ENCODE measurements around the gene PHF1. TPM values are rescaled to one million over a fixed set of nuclear protein-coding genes. Genes with fewer than 3 reads are reported as not detected.

PHF1 gene
- total RNA-seq, 1 experiment from 2014 or later = 47.6 TPM

DNA sequence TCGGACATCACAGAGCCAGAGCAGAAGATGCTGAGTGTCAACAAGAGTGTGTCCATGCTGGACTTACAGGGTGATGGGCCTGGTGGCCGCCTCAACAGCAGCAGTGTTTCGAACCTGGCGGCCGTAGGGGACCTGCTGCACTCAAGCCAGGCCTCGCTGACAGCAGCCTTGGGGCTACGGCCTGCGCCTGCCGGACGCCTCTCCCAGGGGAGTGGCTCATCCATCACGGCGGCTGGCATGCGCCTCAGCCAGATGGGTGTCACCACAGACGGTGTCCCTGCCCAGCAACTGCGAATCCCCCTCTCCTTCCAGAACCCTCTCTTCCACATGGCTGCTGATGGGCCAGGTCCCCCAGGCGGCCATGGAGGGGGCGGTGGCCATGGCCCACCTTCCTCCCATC is 32.2 kb downstream of the PHF1 start:
- no peaks in the 10 kb centered on the region for H3K36me3 ChIP-seq (ENCODE audit: low read depth)
- no peak for DNase-seq
- H2AFZ ChIP-seq = no peak overlapping the region
- no peaks in the 10 kb centered on the region for H3K79me2 ChIP-seq (ENCODE audit: low read depth)
- H3K27ac ChIP-seq = no peak overlapping the region
- peaks cover 4% of the 10 kb centered on the region; the same call in 1 of the 2 replicates for H3F3A ChIP-seq (ENCODE audit: insufficient read depth, low read depth)
- ChIA-PET POLR2A (ENCODE audit: unreplicated experiment) (no interaction called here), CTCF (no interaction called here)
- H3K27me3 ChIP-seq (ENCODE audit: insufficient read depth, low read depth) = no peaks in the 10 kb centered on the region
- H3K9me3 ChIP-seq (ENCODE audit: insufficient read depth, low read depth) = no peaks in the 10 kb centered on the region
- H3K4me1 ChIP-seq (replicated peaks; ENCODE audit: insufficient read depth) = no peaks in the 10 kb centered on the region
- intact Hi-C loops (cut with micrococcal nuclease; ENCODE audit: unreplicated experiment) = no loop called here
- no peak for TF ChIP-seq EZH2 (IDR thresholded peaks at IDR 0.05; ENCODE audit: low read depth)
- TF ChIP-seq, protein P1, sequence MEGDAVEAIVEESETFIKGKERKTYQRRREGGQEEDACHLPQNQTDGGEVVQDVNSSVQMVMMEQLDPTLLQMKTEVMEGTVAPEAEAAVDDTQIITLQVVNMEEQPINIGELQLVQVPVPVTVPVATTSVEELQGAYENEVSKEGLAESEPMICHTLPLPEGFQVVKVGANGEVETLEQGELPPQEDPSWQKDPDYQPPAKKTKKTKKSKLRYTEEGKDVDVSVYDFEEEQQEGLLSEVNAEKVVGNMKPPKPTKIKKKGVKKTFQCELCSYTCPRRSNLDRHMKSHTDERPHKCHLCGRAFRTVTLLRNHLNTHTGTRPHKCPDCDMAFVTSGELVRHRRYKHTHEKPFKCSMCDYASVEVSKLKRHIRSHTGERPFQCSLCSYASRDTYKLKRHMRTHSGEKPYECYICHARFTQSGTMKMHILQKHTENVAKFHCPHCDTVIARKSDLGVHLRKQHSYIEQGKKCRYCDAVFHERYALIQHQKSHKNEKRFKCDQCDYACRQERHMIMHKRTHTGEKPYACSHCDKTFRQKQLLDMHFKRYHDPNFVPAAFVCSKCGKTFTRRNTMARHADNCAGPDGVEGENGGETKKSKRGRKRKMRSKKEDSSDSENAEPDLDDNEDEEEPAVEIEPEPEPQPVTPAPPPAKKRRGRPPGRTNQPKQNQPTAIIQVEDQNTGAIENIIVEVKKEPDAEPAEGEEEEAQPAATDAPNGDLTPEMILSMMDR (conservative IDR thresholded peaks at IDR 0.05) = no peak
- H3K4me3 ChIP-seq = no peak overlapping the region
- no TSS peak for BruUV-seq (replicated peaks)
- no peaks in the 10 kb centered on the region for H3K9me2 ChIP-seq (ENCODE audit: insufficient read depth)
- H3K4me2 ChIP-seq = no peak overlapping the region
- H4K20me1 ChIP-seq (ENCODE audit: insufficient read depth) = no peaks in the 10 kb centered on the region

DNA sequence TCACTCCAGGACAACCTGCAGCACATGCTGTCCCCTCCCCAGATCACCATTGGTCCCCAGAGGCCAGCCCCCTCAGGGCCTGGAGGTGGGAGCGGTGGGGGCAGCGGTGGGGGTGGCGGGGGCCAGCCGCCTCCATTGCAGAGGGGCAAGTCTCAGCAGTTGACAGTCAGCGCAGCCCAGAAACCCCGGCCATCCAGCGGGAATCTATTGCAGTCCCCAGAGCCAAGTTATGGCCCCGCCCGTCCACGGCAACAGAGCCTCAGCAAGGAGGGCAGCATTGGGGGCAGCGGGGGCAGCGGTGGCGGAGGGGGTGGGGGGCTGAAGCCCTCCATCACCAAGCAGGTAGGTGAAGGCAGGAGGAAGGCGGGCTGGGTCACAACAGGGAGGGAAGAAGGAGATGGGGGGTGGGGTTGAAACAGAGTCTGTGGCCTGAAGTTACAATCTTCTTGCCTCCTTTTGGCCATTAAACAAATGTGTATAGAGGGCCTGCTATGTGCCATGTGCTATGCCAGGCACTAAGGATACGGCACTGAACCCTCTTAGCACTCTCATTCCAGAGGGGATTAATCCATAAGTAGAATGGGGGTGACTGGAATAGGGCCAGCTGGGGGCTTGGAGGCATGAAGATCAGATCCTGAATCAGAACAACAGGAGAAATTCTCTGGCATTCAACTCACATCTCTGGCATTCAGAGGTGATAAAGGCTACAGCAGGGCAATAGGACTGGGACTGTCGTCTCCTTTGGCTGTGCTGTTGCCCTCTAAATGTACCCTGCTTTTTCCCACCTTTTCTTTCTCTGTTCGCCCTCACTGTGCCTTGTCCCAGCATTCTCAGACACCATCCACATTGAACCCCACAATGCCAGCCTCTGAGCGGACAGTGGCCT is 33.0 kb downstream of the PHF1 start:
- TF ChIP-seq, protein P1 (conservative IDR thresholded peaks at IDR 0.05) = no peak
- TF ChIP-seq EZH2 (IDR thresholded peaks at IDR 0.05; ENCODE audit: low read depth) = no peak
- DNase-seq = no peak
- intact Hi-C loops (cut with micrococcal nuclease; ENCODE audit: unreplicated experiment) = no loop called here
- H2AFZ ChIP-seq = no peak overlapping the region
- H3K36me3 ChIP-seq (ENCODE audit: low read depth) = no peaks in the 10 kb centered on the region
- no peak overlapping the region for H3K27ac ChIP-seq
- no peaks in the 10 kb centered on the region for H3K27me3 ChIP-seq (ENCODE audit: insufficient read depth, low read depth)
- H3K9me3 ChIP-seq (ENCODE audit: insufficient read depth, low read depth) = no peaks in the 10 kb centered on the region
- no peak overlapping the region for H3K4me2 ChIP-seq
- ChIA-PET POLR2A (ENCODE audit: unreplicated experiment) (no interaction called here), CTCF (no interaction called here)
- H3K9me2 ChIP-seq (ENCODE audit: insufficient read depth) = no peaks in the 10 kb centered on the region
- H3F3A ChIP-seq (ENCODE audit: insufficient read depth, low read depth) = peaks cover 4% of the 10 kb centered on the region; the same call in 1 of the 2 replicates
- no peaks in the 10 kb centered on the region for H3K4me1 ChIP-seq (replicated peaks; ENCODE audit: insufficient read depth)
- no peaks in the 10 kb centered on the region for H3K79me2 ChIP-seq (ENCODE audit: low read depth)
- no peak overlapping the region for H3K4me3 ChIP-seq
- BruUV-seq (replicated peaks) = no TSS peak
- no peaks in the 10 kb centered on the region for H4K20me1 ChIP-seq (ENCODE audit: insufficient read depth)

DNA sequence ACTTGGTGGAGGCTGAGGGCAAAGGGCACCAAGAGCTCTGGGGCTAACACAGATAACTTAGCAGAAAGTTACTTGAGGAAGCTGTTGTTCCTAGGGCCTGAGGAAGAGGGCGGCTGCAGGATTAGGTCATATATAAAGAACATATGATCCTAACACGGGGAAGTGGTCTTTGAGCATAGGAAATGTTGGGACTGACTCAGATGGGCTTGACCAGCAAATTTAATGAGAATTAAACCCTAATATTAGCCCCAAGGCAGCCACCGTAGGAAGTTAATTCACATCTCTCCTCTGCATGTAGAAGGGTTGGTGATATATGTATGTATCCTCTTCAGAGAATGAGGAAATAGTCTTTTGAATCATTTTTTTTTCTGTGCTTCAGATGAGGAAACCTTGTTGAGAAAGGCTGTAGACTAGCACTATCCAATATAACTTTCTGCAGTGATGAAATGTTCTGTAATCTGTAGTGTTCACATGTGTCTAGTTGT is 34.3 kb downstream of the PHF1 start:
- Histone ChIP-seq H3K4me3 (no peak overlapping the region), H2AFZ (no peak overlapping the region), H3K9me2 (ENCODE audit: insufficient read depth) (no peaks in the 10 kb centered on the region), H3K79me2 (ENCODE audit: low read depth) (no peaks in the 10 kb centered on the region), H3K4me1 (replicated peaks; ENCODE audit: insufficient read depth) (no peaks in the 10 kb centered on the region), H3K4me2 (no peak overlapping the region), H3F3A (ENCODE audit: insufficient read depth, low read depth) (peaks cover 4% of the 10 kb centered on the region; the same call in 1 of the 2 replicates), H3K9me3 (ENCODE audit: insufficient read depth, low read depth) (no peaks in the 10 kb centered on the region), H3K36me3 (ENCODE audit: low read depth) (no peaks in the 10 kb centered on the region), H3K27me3 (ENCODE audit: insufficient read depth, low read depth) (no peaks in the 10 kb centered on the region), H3K27ac (no peak overlapping the region), H4K20me1 (ENCODE audit: insufficient read depth) (no peaks in the 10 kb centered on the region)
- DNase-seq = no peak
- no TSS peak for BruUV-seq (replicated peaks)
- ChIA-PET POLR2A (ENCODE audit: unreplicated experiment) (no interaction called here), CTCF (no interaction called here)
- intact Hi-C loops (cut with micrococcal nuclease; ENCODE audit: unreplicated experiment) = no loop called here
- TF ChIP-seq, protein P1 (conservative IDR thresholded peaks at IDR 0.05) = no peak
- TF ChIP-seq EZH2 (IDR thresholded peaks at IDR 0.05; ENCODE audit: low read depth) = no peak

All from PC-9 (cell line).